Tibial nerve (tissue), 4 donors: ENCODE results near the gene NME3. TPM values are rescaled to one million over a fixed set of nuclear protein-coding genes. Genes with fewer than 3 reads are reported as not detected.

Experiments used
- DNase-seq, 2 donors: peaks; one replicate each; pipeline ENCODE4 v3.0.0-alpha.2; 2019; ENCODE audit warnings: low spot score in 2 of 2
- H3K27ac ChIP-seq, 4 donors: fragments of 200-600 bp; sonication (generic) in 3 of 4; one replicate each; pipeline ENCODE4 v1.5.1; 2017 to 2019; ENCODE audit warnings: mild to moderate bottlenecking in 1 of 4
- H3K27me3 ChIP-seq, 2 donors: fragments of 200-600 bp; sonication (generic) in 1 of 2; one replicate each; pipeline versions ENCODE4 v1.5.1 to v1.6.0; 2017 to 2019
- H3K36me3 ChIP-seq, 3 donors: fragments of 200-600 bp; sonication (generic); one replicate each; pipeline ENCODE4 v1.5.1; 2018 to 2019
- H3K4me1 ChIP-seq, 4 donors: fragments of 200-600 bp; sonication (generic) in 3 of 4; one replicate each; pipeline ENCODE4 v1.5.1; 2017 to 2019
- H3K4me3 ChIP-seq, 4 donors: fragments of 200-600 bp; sonication (generic) in 3 of 4; one replicate each; pipeline ENCODE4 v1.5.1; 2017 to 2019; ENCODE audit warnings: mild to moderate bottlenecking in 1 of 4, moderate library complexity in 1 of 4
- H3K9me3 ChIP-seq, 4 donors: fragments of 200-600 bp; sonication (generic) in 3 of 4; one replicate each; pipeline ENCODE4 v1.5.1; 2017 to 2019
- EP300 ChIP-seq, 2 donors: sonication (generic); formaldehyde crosslinking; IDR thresholded peaks; one replicate each; pipeline ENCODE4 v1.6.1; 2017; ENCODE audit warnings: antibody characterized with exemption in 2 of 2, mild to moderate bottlenecking in 1 of 2
- POLR2A ChIP-seq, 2 donors: fragments of 450-650 bp; IDR thresholded peaks; one replicate each; pipeline ENCODE4 v1.6.1; 2017; ENCODE audit warnings: antibody characterized with exemption in 2 of 2, mild to moderate bottlenecking in 2 of 2, moderate library complexity in 2 of 2
- WGBS, 2 donors: methylation state at CpG; one replicate each; pipeline ENCODE4 v1.1.5; 2018; 5-methylcytosine and 5-hydroxymethylcytosine counted together
- total RNA-seq, 4 donors: library from RNA; depleted of rRNA; stranded (reverse); fragments of >200 nt; gene quantifications; one replicate each; pipeline ENCODE4 v1.1.0, GENCODE V29; 2016
- TF ChIP-seq, protein P1 (sequence below), 5 experiments: fragments of 200-600 bp in 3 of 5; fragments of 450-650 bp in 2 of 5; sonication (generic) in 3 of 5; IDR thresholded peaks; one replicate each; pipeline ENCODE4 v1.5.1; 2016 to 2019; ENCODE audit warnings: antibody characterized with exemption in 5 of 5, mild to moderate bottlenecking in 3 of 5, moderate library complexity in 2 of 5

Gene NME3
- total RNA-seq, 4 donors from 2014 or later, result 113 to 198 (median 128) TPM

DNA sequence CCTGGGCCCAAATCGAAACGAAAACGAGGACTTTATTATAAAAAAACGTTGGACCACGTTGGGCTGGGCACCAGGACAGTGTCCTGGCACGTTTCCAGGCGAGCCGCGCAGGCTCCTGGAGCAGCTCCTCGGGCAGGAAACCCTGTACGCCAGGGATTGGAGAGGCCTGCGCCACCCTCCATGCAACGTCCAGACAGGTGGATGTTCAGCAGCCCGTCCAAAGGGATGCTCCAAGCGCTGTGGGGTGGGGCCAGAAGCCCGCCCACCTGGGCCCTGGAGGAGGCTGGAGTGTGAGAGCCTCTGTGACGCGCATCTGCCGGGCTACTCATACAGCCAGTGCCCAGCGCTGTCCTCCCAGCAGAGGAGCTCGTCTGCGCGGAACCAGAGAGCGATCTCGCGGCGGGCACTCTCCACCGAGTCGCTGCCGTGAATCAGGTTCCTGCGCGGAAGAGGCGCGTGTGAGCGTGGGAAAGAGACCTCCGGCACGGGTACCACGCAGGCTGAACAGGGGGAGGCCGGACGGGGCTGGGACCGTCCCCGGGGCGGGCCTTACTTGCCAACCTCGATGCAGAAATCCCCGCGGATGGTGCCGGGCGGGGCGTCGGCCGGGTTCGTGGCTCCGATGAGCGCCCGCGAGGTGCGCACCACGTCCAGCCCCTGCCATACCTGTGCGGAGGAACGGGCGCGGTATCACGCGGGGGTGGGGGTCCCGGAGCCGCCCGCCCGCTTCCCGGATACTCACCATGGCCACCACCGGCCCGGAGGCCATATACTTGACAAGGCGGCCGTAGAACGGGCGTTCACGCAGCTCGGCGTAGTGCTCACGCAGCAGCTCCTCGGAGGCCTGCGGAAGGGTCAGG, 785 bp downstream of the NME3 start:
- Histone ChIP-seq H3K4me3 (peak overlapping the region; percentile 67 to 96 (median 80)), H3K9me3 (no peaks in the 10 kb centered on the region), H3K27ac (peak overlapping the region; percentile 61 to 93 (median 88)), H3K27me3 (no peaks in the 10 kb centered on the region), H3K4me1 (peaks cover 0 to 51% (median 28%) of the 10 kb centered on the region in 4 donors), H3K36me3 (peaks cover under 1 to 54% (median 10%) of the 10 kb centered on the region in 3 donors)
- peak; percentile 42 to 44 for DNase-seq
- WGBS, 2 donors, result 12 to 36% methylated on average over 20 to 56 of the region's 81 CpGs
- TF ChIP-seq, protein P1, sequence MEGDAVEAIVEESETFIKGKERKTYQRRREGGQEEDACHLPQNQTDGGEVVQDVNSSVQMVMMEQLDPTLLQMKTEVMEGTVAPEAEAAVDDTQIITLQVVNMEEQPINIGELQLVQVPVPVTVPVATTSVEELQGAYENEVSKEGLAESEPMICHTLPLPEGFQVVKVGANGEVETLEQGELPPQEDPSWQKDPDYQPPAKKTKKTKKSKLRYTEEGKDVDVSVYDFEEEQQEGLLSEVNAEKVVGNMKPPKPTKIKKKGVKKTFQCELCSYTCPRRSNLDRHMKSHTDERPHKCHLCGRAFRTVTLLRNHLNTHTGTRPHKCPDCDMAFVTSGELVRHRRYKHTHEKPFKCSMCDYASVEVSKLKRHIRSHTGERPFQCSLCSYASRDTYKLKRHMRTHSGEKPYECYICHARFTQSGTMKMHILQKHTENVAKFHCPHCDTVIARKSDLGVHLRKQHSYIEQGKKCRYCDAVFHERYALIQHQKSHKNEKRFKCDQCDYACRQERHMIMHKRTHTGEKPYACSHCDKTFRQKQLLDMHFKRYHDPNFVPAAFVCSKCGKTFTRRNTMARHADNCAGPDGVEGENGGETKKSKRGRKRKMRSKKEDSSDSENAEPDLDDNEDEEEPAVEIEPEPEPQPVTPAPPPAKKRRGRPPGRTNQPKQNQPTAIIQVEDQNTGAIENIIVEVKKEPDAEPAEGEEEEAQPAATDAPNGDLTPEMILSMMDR (IDR thresholded peaks at IDR 0.05), result no peak
- TF ChIP-seq EP300 (IDR thresholded peaks at IDR 0.05), result peak in 1 of 2 donors; percentile 29
- no peak for TF ChIP-seq POLR2A (IDR thresholded peaks at IDR 0.05)

DNA sequence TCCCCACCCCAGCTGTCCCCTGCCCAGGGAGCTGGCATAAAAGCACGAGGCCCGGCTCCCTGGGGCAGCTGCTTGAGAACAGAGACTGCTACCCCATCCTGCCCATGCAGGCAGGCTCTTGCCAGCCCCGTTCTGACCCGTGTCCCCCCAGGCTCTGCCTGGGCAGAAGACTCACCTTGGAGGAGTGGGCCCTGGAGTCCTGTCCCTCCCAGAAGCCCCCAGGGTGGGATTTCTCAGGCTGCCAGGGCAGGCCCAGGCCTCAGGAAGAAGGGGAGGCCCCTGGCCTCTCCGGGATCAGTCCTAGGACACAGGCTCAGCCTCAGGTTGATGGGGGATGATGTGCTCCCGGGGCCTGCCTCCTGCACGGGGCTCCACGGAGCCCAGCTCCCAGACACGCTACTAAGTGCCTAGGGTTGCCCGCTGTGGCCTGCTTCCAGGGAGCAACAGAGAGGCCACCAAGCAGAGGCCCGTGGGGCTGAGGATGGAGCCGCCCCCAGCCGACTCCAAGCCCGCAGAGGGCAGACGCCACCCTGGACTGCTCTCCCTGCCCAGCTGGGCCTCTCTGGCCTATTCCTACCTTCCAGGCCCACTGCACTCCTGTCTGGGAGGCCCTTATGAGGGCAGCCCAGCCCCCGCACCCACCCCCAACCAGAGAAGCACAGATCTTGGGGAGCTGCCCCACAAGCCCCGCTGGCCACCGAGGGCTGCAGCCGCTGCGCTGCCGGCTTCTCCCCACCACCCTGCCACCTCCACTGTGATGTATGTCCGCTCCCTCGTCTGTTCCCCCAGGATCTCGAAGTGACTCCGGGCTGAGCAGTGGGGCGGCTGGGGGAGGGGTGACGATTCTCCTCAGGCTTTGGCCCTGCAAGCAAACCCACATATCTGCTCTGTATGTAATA, 1.7 kb downstream of the NME3 start:
- peak overlapping the region in 1 of 4 donors; percentile 96 for H3K4me3 ChIP-seq
- H3K4me1 ChIP-seq, result peaks cover 0 to 44% (median 26%) of the 10 kb centered on the region in 4 donors
- no peaks in the 10 kb centered on the region for H3K9me3 ChIP-seq
- TF ChIP-seq, protein P1 (IDR thresholded peaks at IDR 0.05), result no peak
- TF ChIP-seq POLR2A (IDR thresholded peaks at IDR 0.05) (no peak), EP300 (IDR thresholded peaks at IDR 0.05) (no peak)
- DNase-seq, result no peak
- 72 to 73% methylated on average over 15 to 17 of the region's 27 CpGs for WGBS, 2 donors
- H3K27me3 ChIP-seq, result no peaks in the 10 kb centered on the region
- peaks cover 2 to 54% (median 10%) of the 10 kb centered on the region in 3 donors for H3K36me3 ChIP-seq
- H3K27ac ChIP-seq, result peak overlapping the region in 3 of 4 donors; percentile 83 to 93 (median 93)

DNA sequence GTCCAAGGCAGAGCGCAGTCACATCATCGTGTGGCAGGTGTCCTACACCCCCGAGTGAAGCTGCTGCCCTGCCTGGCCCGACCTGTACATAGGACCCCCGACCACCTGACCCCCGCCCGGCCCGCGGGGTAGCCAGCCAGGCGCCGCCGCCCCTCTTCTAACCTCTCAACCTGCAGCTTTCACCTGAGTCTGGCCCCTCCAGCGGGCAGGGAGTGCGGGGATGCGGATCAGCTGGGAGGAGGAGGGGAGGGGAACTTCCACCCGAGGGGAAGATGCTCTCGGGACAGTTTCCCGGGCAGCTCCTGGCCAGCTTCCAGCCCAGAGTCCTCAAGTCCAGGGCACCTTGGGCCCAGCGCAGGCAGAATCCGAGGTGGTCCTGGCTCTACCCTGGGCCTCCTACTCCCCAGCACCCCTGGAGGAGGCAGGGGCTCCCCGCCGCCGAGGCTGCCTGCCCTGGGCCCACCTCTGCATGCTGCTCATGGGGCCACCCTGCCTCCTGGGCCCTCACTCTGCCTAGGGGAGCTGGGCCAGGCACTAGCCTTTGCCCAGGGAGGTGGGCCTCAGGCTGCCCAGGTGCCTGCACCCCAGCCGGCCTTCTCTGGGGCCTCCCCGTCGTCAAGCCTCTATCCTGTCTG, 2.5 kb downstream of the NME3 start:
- no peak overlapping the region for H3K4me3 ChIP-seq
- no peak overlapping the region for H3K27ac ChIP-seq
- TF ChIP-seq, protein P1 (IDR thresholded peaks at IDR 0.05), result no peak
- TF ChIP-seq POLR2A (IDR thresholded peaks at IDR 0.05) (no peak), EP300 (IDR thresholded peaks at IDR 0.05) (no peak)
- no peak for DNase-seq
- peaks cover 2 to 61% (median 16%) of the 10 kb centered on the region in 3 donors for H3K36me3 ChIP-seq
- H3K27me3 ChIP-seq, result no peaks in the 10 kb centered on the region
- 63 to 80% methylated on average over 12 to 16 of the region's 26 CpGs for WGBS, 2 donors
- peaks cover 0 to 43% (median 19%) of the 10 kb centered on the region in 4 donors for H3K4me1 ChIP-seq
- no peaks in the 10 kb centered on the region for H3K9me3 ChIP-seq

DNA sequence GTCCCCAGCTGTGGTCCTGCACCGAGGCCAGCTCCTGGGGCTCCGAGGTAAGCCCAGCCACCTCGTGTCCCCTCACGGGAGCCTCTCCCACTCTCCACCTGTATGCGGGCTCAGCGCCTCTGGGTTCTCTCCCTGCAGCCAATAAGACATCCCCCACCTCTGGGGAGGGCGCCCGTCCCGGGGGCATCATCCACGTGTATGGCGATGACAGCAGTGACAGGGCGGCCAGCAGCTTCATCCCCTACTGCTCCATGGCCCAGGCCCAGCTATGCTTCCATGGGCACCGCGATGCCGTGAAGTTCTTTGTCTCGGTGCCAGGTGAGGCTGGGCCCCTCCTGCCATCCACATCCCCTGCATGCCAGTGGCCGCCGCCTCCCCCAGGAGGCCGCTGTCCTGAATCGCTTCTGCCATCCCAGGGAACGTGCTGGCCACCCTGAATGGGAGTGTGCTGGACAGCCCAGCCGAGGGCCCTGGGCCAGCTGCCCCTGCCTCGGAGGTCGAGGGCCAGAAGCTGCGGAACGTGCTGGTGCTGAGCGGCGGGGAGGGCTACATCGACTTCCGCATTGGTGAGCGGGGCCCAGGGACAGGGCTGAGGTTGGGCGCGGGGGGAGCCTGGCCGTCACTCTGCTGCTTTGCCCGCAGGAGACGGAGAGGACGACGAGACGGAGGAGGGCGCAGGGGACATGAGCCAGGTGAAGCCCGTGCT, 3.1 kb downstream of the NME3 start:
- no peak for DNase-seq
- Histone ChIP-seq H3K4me1 (peaks cover 0 to 44% (median 16%) of the 10 kb centered on the region in 4 donors), H3K27ac (no peak overlapping the region), H3K4me3 (no peak overlapping the region), H3K9me3 (no peaks in the 10 kb centered on the region), H3K27me3 (no peaks in the 10 kb centered on the region), H3K36me3 (peaks cover 2 to 68% (median 20%) of the 10 kb centered on the region in 3 donors)
- 81 to 86% methylated on average over 41 of the region's 41 CpGs for WGBS, 2 donors
- TF ChIP-seq POLR2A (IDR thresholded peaks at IDR 0.05) (no peak), EP300 (IDR thresholded peaks at IDR 0.05) (no peak)
- TF ChIP-seq, protein P1 (IDR thresholded peaks at IDR 0.05), result no peak
